Mesodermal cell (in vitro differentiated cells): ENCODE data around the gene HDLBP.
"Not testable (repeated sequence)": the region's sequence is repeated elsewhere in the genome, so short reads cannot be mapped to it uniquely, and the experiment has no call there.

Experiments used
- H3K27ac ChIP-seq: 2 replicates; pipeline ENCODE4 v1.7.0; 2013; ENCODE audit warnings: mild to moderate bottlenecking, low read depth, low read length, moderate library complexity; ENCODE audit not compliant: severe bottlenecking
- H3K36me3 ChIP-seq: 2 replicates; pipeline ENCODE4 v1.7.1; 2013; ENCODE audit warnings: mild to moderate bottlenecking, low read length, moderate library complexity; ENCODE audit not compliant: control insufficient read depth, insufficient read depth
- H3K4me1 ChIP-seq: one replicate; pipeline ENCODE4 v1.7.1; 2013; ENCODE audit warnings: mild to moderate bottlenecking, low read length; ENCODE audit not compliant: insufficient read depth, control insufficient read depth, poor library complexity, severe bottlenecking
- H3K4me3 ChIP-seq: 2 replicates; pipeline ENCODE4 v1.7.0; 2013; ENCODE audit warnings: low read length, control low read depth, mild to moderate bottlenecking; ENCODE audit not compliant: insufficient read depth, poor library complexity, severe bottlenecking; ENCODE audit errors: extremely low read depth
- H3K9me3 ChIP-seq: 2 replicates; pipeline ENCODE4 v1.7.1; 2013; ENCODE audit warnings: mild to moderate bottlenecking, low read length, moderate library complexity; ENCODE audit not compliant: control insufficient read depth
- WGBS, 2 experiments: methylation state at CpG; one replicate each; pipeline ENCODE4 v1.1.5; 2013; ENCODE audit warnings: missing lambda C conversion rate in 2 of 2; ENCODE audit not compliant: insufficient coverage in 2 of 2; 5-methylcytosine and 5-hydroxymethylcytosine counted together

The HDLBP gene

DNA sequence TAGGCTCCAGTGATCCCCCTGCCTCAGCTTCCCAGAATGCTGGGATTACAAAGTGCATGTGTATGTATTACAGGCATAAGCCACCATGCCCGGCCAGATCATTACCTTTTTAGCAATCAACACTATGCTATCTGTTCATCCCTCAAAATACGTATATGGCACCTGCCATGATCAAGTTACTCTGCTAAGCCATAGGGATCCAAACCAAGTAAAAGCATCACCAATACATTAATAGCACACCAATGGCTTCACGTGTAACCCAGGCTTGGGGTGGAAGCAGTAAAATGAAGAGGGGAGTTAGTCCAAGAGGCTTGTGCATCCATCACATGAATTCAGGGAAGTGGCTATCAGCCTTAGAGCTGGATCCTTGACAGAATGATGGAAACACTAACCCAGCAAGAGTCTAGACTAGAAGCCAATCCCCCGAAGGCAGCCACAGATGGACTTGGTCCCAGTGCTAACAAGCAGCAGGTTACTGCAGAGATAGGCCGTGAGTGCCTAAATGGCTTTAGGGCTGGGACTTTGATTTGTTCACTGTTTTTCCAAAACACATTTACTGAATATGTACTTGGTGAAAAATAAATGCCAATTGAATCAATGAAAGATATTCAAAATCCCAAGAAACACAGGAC, 11.3 kb downstream of the HDLBP start:
- WGBS, 2 experiments = 92 to 100% methylated on average over 1 to 2 of the region's 5 CpGs
- Histone ChIP-seq H3K9me3 (no peaks in the 10 kb centered on the region), H3K27ac (no peak overlapping the region), H3K4me1 (peaks cover 5% of the 10 kb centered on the region), H3K4me3 (no peak overlapping the region), H3K36me3 (peaks cover 12% of the 10 kb centered on the region)

GRCh38 chr2:241302759-241303651, 12.5 kb downstream of the HDLBP start:
- H3K27ac ChIP-seq = no peak overlapping the region
- H3K4me1 ChIP-seq = peaks cover 5% of the 10 kb centered on the region
- no peak overlapping the region for H3K4me3 ChIP-seq
- H3K36me3 ChIP-seq = peaks cover 11% of the 10 kb centered on the region
- WGBS, 2 experiments = 90 to 92% methylated on average over 11 of the region's 13 CpGs
- no peaks in the 10 kb centered on the region for H3K9me3 ChIP-seq

- Histone ChIP-seq H3K4me3 (no peak overlapping the region), H3K4me1 (peaks cover 5% of the 10 kb centered on the region), H3K36me3 (peaks cover 19% of the 10 kb centered on the region), H3K9me3 (no peaks in the 10 kb centered on the region), H3K27ac (no peak overlapping the region)
- WGBS, 2 experiments = 91 to 93% methylated on average over 3 of the region's 3 CpGs
Observed at GRCh38 chr2:241302083-241302482, 13.4 kb downstream of the HDLBP start.

GRCh38 chr2:241300000-241300399, 15.5 kb downstream of the HDLBP start:
- 90 to 96% methylated on average over 10 to 11 of the region's 12 CpGs for WGBS, 2 experiments
- H3K27ac ChIP-seq = no peak overlapping the region
- peaks cover 5% of the 10 kb centered on the region for H3K4me1 ChIP-seq
- no peak overlapping the region for H3K4me3 ChIP-seq
- no peaks in the 10 kb centered on the region for H3K9me3 ChIP-seq
- H3K36me3 ChIP-seq = peaks cover 19% of the 10 kb centered on the region

DNA sequence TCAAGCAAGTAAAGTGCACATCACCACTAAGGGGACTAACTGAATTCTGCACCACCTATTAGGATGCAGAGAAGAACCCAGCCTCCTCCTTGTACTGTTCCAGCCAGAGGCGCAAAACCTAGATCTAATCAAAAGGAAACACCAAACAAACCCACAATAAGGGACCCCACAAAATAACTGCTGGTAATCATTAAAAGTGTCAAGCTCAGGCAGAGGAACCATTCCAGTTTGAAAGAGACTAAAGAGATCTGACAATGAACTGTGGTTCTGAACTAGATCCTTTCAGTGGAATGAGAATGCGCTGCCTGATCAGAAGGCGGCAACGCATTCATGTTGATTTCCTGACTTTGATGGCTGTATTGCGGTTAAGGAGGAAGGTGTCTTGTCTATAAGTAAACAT, 16.8 kb downstream of the HDLBP start:
- no peak overlapping the region for H3K27ac ChIP-seq
- no peaks in the 10 kb centered on the region for H3K9me3 ChIP-seq
- no CpG with 5 or more reads among the region's 5 CpGs for WGBS, 2 experiments
- peaks cover 5% of the 10 kb centered on the region for H3K4me1 ChIP-seq
- no peak overlapping the region for H3K4me3 ChIP-seq
- peaks cover 23% of the 10 kb centered on the region for H3K36me3 ChIP-seq

- Histone ChIP-seq H3K9me3 (no peaks in the 10 kb centered on the region), H3K36me3 (peaks cover 23% of the 10 kb centered on the region), H3K27ac (no peak overlapping the region), H3K4me1 (no peaks in the 10 kb centered on the region), H3K4me3 (no peak overlapping the region)
- WGBS, 2 experiments = 97% methylated on average over 6 to 7 of the region's 8 CpGs
Observed at GRCh38 chr2:241296767-241297166, 18.7 kb downstream of the HDLBP start.

DNA sequence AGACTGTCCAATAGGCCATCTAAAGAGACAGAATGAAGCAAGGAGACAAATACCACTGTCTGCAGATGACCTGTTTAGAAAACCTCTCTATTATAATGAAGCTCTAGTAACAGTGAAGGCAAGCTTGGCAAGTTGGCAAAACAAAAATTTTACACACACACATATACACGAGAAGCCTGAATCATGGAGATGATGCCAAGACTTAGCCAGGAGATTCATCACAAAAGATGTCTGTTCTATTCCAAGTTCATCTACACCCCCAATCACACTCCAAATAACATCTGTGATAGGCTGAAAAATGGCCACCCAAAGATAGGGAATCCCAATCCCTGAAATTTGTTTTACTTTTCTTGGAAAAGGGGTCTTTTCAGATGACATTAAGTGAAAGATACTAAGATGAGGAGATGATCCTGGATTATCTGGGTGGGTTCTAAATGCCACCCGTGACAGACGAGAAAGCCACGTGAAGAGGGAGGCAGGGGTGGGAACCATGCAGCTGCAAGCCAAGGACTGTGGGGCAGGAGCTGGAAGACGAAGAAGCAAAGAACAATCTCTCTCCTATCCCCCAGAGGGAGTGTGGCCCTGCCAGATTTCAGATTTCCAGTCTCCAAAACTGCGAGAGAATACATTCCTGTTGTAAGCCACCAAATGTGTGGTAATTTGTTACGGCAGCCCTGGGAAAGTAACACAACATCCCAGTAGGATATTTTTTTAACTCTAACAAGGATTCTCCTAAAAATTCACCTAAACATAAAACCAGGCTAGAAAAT, 20.0 kb downstream of the HDLBP start:
- Histone ChIP-seq H3K27ac (no peak overlapping the region), H3K4me1 (no peaks in the 10 kb centered on the region), H3K36me3 (peaks cover 23% of the 10 kb centered on the region), H3K4me3 (no peak overlapping the region), H3K9me3 (no peaks in the 10 kb centered on the region)
- 83 to 91% methylated on average over 4 to 7 of the region's 7 CpGs for WGBS, 2 experiments

GRCh38 chr2:241293378-241293797, 22.1 kb downstream of the HDLBP start:
- H3K9me3 ChIP-seq, H3K27ac ChIP-seq, H3K4me3 ChIP-seq, H3K4me1 ChIP-seq: not testable (repeated sequence)
- H3K36me3 ChIP-seq = peaks cover 37% of the 10 kb centered on the region
- WGBS, 2 experiments = 95 to 99% methylated on average over 7 of the region's 7 CpGs

- Histone ChIP-seq H3K27ac (no peak overlapping the region), H3K4me1 (no peaks in the 10 kb centered on the region), H3K36me3 (peaks cover 35% of the 10 kb centered on the region), H3K9me3 (no peaks in the 10 kb centered on the region), H3K4me3 (no peak overlapping the region)
- 100% methylated on average over 1 to 2 of the region's 6 CpGs for WGBS, 2 experiments
Observed at GRCh38 chr2:241291977-241292376, 23.5 kb downstream of the HDLBP start.

DNA sequence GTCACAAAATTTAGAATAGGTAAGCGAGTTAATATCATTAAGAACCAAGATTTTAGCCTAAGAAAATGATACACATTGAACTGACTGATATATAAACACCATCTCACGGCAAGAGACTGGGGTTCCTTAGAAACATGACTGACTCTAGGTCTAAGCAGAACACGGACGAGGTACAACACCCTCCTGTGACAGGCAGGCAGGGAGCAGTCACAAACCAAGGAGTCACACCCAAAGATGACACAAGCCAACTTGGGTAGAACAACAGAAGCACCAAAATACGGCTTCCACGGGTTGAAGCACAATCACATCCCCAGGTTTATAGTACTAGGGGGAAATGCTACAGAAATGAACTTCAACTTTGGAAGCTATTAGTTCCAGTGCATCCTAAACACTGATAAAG, 24.3 kb downstream of the HDLBP start:
- no peak overlapping the region for H3K27ac ChIP-seq
- peaks cover 35% of the 10 kb centered on the region for H3K36me3 ChIP-seq
- 98 to 100% methylated on average over 4 to 6 of the region's 6 CpGs for whole genome bisulfite sequencing, 2 experiments
- H3K9me3 ChIP-seq = no peaks in the 10 kb centered on the region
- no peak overlapping the region for H3K4me3 ChIP-seq
- no peaks in the 10 kb centered on the region for H3K4me1 ChIP-seq
